Fibroblast of lung (primary cell): ENCODE results near the gene CCDC85C. TPM values are rescaled to one million over a fixed set of nuclear protein-coding genes. Genes with fewer than 3 reads are reported as not detected.

Source experiments
- DNase-seq, 2 donors: peaks; one replicate each; pipeline versions ENCODE4 v3.0.0 to v3.0.0-alpha.2; 2010; ENCODE audit warnings: low read depth in 2 of 2
- H2AFZ ChIP-seq: 2 replicates; pipeline ENCODE4 v1.5.1; 2012; ENCODE audit warnings: low read length, control low read depth, inconsistent platforms
- H3K27ac ChIP-seq: 2 replicates; pipeline ENCODE4 v1.5.1; 2011; ENCODE audit warnings: low read length, control low read depth; ENCODE audit not compliant: insufficient read depth
- H3K27me3 ChIP-seq: 2 replicates; pipeline ENCODE4 v1.5.1; 2011; ENCODE audit warnings: mild to moderate bottlenecking, low read length; ENCODE audit not compliant: control insufficient read depth, insufficient read depth
- H3K36me3 ChIP-seq: 2 replicates; pipeline ENCODE4 v1.5.1; 2011; ENCODE audit warnings: low read length; ENCODE audit not compliant: control insufficient read depth, insufficient read depth
- H3K4me1 ChIP-seq: 2 replicates; pipeline ENCODE4 v1.5.1; 2011; ENCODE audit warnings: low read length; ENCODE audit not compliant: control insufficient read depth, insufficient read depth; ENCODE audit errors: extremely low read depth
- H3K4me2 ChIP-seq: 2 replicates; pipeline ENCODE4 v1.5.1; 2011; ENCODE audit warnings: low read length, control low read depth; ENCODE audit not compliant: insufficient read depth; ENCODE audit errors: extremely low read depth
- H3K4me3 ChIP-seq, 4 experiments: fragments of 200-600 bp in 1 of 4; sonication (generic) in 1 of 4; replicated peaks in 1 of 4; 2 replicates each; pipeline ENCODE4 v1.5.1; 2011 to 2016; ENCODE audit warnings: low read length in 4 of 4, low read depth in 3 of 4, mild to moderate bottlenecking in 3 of 4, control low read depth in 2 of 4, inconsistent platforms in 1 of 4, mixed read lengths in 1 of 4; ENCODE audit not compliant: insufficient read depth in 1 of 4; ENCODE audit errors: control extremely low read depth in 1 of 4
- H3K79me2 ChIP-seq: 2 replicates; pipeline ENCODE4 v1.5.1; 2012; ENCODE audit warnings: mild to moderate bottlenecking, low read length, inconsistent platforms; ENCODE audit not compliant: control insufficient read depth, insufficient read depth
- H3K9ac ChIP-seq: 2 replicates; pipeline ENCODE4 v1.5.1; 2011; ENCODE audit warnings: mild to moderate bottlenecking, low read length, control low read depth; ENCODE audit not compliant: insufficient read depth
- H3K9me3 ChIP-seq: 2 replicates; pipeline ENCODE4 v1.5.1; 2012; ENCODE audit warnings: low read depth, low read length; ENCODE audit not compliant: control insufficient read depth, insufficient read depth
- H4K20me1 ChIP-seq: 2 replicates; pipeline ENCODE4 v1.5.1; 2011; ENCODE audit warnings: low read length; ENCODE audit not compliant: control insufficient read depth, insufficient read depth; ENCODE audit errors: extremely low read depth
- CTCF ChIP-seq, 2 donors: IDR thresholded peaks in 1 of 2; conservative IDR thresholded peaks in 1 of 2; 1 replicate in 1 of 2; 2 replicates in 1 of 2; pipeline ENCODE4 v1.5.1; 2011 to 2012; ENCODE audit warnings: low read length in 2 of 2, control low read depth in 1 of 2, inconsistent platforms in 1 of 2, low read depth in 1 of 2, mild to moderate bottlenecking in 1 of 2
- EZH2 ChIP-seq: IDR thresholded peaks from 2 replicates; pipeline ENCODE4 v1.5.1; 2012; ENCODE audit warnings: low read length, control low read depth, mild to moderate bottlenecking; ENCODE audit errors: missing control alignments
- polyA plus RNA-seq, 2 donors: library from polyadenylated mRNA; depleted of rRNA in 1 of 2; stranded (reverse) in 1 of 2; unstranded in 1 of 2; fragments of >200 nt; gene quantifications; 2 replicates each; pipeline ENCODE4 v1.2.1, GENCODE V29; 2011 to 2012; ENCODE audit warnings: missing spikeins in 1 of 2
- total RNA-seq: library from RNA; depleted of rRNA; stranded (reverse); fragments of >200 nt; gene quantifications from 2 replicates; pipeline ENCODE4 v1.2.1, GENCODE V29; 2014

Gene CCDC85C
- total and polyA plus RNA-seq, 2 donors (not counting 1 experiment from before 2014, with no cell fraction given): 4.6 to 9.6 TPM

GRCh38 chr14:99479160-99479905 is 124.7 kb downstream of the CCDC85C start:
- H4K20me1 ChIP-seq: peaks cover 3% of the 10 kb centered on the region
- peak; percentile 19 to 22 for DNase-seq
- no peak for TF ChIP-seq EZH2
- TF ChIP-seq CTCF (conservative IDR thresholded peaks at IDR 0.05 in 1 of 2, IDR thresholded peaks at IDR 0.05 in 1 of 2; ENCODE audit: low read depth in 1 of 2, low read length in 2 of 2): no peak

GRCh38 chr14:99478128-99478527 is 125.9 kb downstream of the CCDC85C start:
- H3K4me2 ChIP-seq: no peak overlapping the region
- no peak overlapping the region for H3K4me3 ChIP-seq
- no peaks in the 10 kb centered on the region for H4K20me1 ChIP-seq

More at GRCh38 chr14:99479160-99479905, 124.7 kb downstream of the CCDC85C start:
- no peaks in the 10 kb centered on the region for H3K4me1 ChIP-seq
- peak overlapping the region; percentile 58 to 80 (median 70) for H3K4me3 ChIP-seq
- peaks cover 74% of the 10 kb centered on the region for H3K79me2 ChIP-seq
- peak overlapping the region; percentile 52 for H2AFZ ChIP-seq
- no peaks in the 10 kb centered on the region for H3K36me3 ChIP-seq
- H3K27ac ChIP-seq: peak overlapping the region; percentile 78
- no peaks in the 10 kb centered on the region for H3K27me3 ChIP-seq
- peak overlapping the region; percentile 74 for H3K9ac ChIP-seq
- peak overlapping the region; percentile 82 for H3K4me2 ChIP-seq
- H3K9me3 ChIP-seq: no peaks in the 10 kb centered on the region

GRCh38 chr14:99476864-99477263 is 127.1 kb downstream of the CCDC85C start:
- peak in 1 of 2 donors; percentile 11 for DNase-seq
- no peak overlapping the region for H3K4me3 ChIP-seq
- no peaks in the 10 kb centered on the region for H3K27me3 ChIP-seq

More at GRCh38 chr14:99478128-99478527, 125.9 kb downstream of the CCDC85C start:
- Histone ChIP-seq H3K27me3 (no peaks in the 10 kb centered on the region), H3K27ac (no peak overlapping the region), H2AFZ (no peak overlapping the region), H3K79me2 (peaks cover 69% of the 10 kb centered on the region), H3K9ac (no peak overlapping the region), H3K9me3 (no peaks in the 10 kb centered on the region), H3K4me1 (no peaks in the 10 kb centered on the region), H3K36me3 (no peaks in the 10 kb centered on the region)
- TF ChIP-seq CTCF (conservative IDR thresholded peaks at IDR 0.05 in 1 of 2, IDR thresholded peaks at IDR 0.05 in 1 of 2; ENCODE audit: low read depth in 1 of 2, low read length in 2 of 2) (no peak), EZH2 (no peak)
- no peak for DNase-seq

More at GRCh38 chr14:99476864-99477263, 127.1 kb downstream of the CCDC85C start:
- Histone ChIP-seq H4K20me1 (no peaks in the 10 kb centered on the region), H3K79me2 (peaks cover 65% of the 10 kb centered on the region), H3K36me3 (no peaks in the 10 kb centered on the region), H3K27ac (no peak overlapping the region), H3K4me1 (no peaks in the 10 kb centered on the region), H3K4me2 (no peak overlapping the region), H2AFZ (no peak overlapping the region), H3K9me3 (no peaks in the 10 kb centered on the region), H3K9ac (no peak overlapping the region)
- no peak for TF ChIP-seq EZH2
- no peak for TF ChIP-seq CTCF (conservative IDR thresholded peaks at IDR 0.05 in 1 of 2, IDR thresholded peaks at IDR 0.05 in 1 of 2; ENCODE audit: low read depth in 1 of 2, low read length in 2 of 2)
